Heart left ventricle (tissue), 16 donors: ENCODE data around the gene VSTM2L. TPM values are rescaled to one million over a fixed set of nuclear protein-coding genes. Genes with fewer than 3 reads are reported as not detected.

Experiments
- ATAC-seq, 4 donors: fragments of 200-7000 bp; cut with Tn5 transposase; one replicate each; pipeline ENCODE4 v1.9.1; 2020 to 2022; ENCODE audit warnings: moderate library complexity in 4 of 4, mild to moderate bottlenecking in 3 of 4, moderate number of reproducible peaks in 1 of 4
- DNase-seq, 5 donors: peaks; one replicate each; pipeline ENCODE4 v3.0.0-alpha.2; 2020
- H3K27ac ChIP-seq, 12 donors: fragments of 200-600 bp; sonication (generic) in 4 of 12; one replicate each; pipeline versions ENCODE4 v1.5.0 to v1.8.0; 2016 to 2022; ENCODE audit warnings: mild to moderate bottlenecking in 2 of 12
- H3K27me3 ChIP-seq, 9 donors: fragments of 200-600 bp; sonication (generic) in 2 of 9; one replicate each; pipeline versions ENCODE4 v1.5.1 to v1.8.0; 2016 to 2022; ENCODE audit warnings: mild to moderate bottlenecking in 3 of 9
- H3K36me3 ChIP-seq, 9 donors: fragments of 200-600 bp; sonication (generic) in 2 of 9; one replicate each; pipeline versions ENCODE4 v1.5.0 to v1.8.0; 2018 to 2022; ENCODE audit warnings: mild to moderate bottlenecking in 2 of 9
- H3K4me1 ChIP-seq, 12 donors: fragments of 200-600 bp; sonication (generic) in 4 of 12; one replicate each; pipeline versions ENCODE4 v1.5.0 to v1.8.0; 2016 to 2022; ENCODE audit warnings: mild to moderate bottlenecking in 3 of 12
- H3K4me3 ChIP-seq, 12 donors: fragments of 200-600 bp; sonication (generic) in 4 of 12; one replicate each; pipeline versions ENCODE4 v1.5.0 to v1.8.0; 2017 to 2022; ENCODE audit warnings: mild to moderate bottlenecking in 9 of 12, moderate library complexity in 4 of 12
- H3K9me3 ChIP-seq, 12 donors: fragments of 200-600 bp; sonication (generic) in 4 of 12; one replicate each; pipeline versions ENCODE4 v1.5.0 to v1.8.0; 2016 to 2022; ENCODE audit warnings: mild to moderate bottlenecking in 1 of 12
- CTCF ChIP-seq, 12 donors: fragments of 200-600 bp; sonication (generic) in 4 of 12; IDR thresholded peaks; one replicate each; pipeline versions ENCODE4 v1.5.0 to v1.8.0; 2018 to 2022; ENCODE audit warnings: antibody characterized with exemption in 12 of 12, mild to moderate bottlenecking in 5 of 12
- POLR2A ChIP-seq, 2 donors: fragments of 450-650 bp; IDR thresholded peaks; one replicate each; pipeline ENCODE4 v1.6.1; 2017; ENCODE audit warnings: antibody characterized with exemption in 2 of 2, mild to moderate bottlenecking in 2 of 2, moderate library complexity in 2 of 2
- WGBS, 4 donors: extraction: QIAGEN DNeasy Blood & Tissue Kit in 2 of 4; methylation state at CpG; one replicate each; pipeline versions ENCODE4 v1.1.5 to v1.1.7; 2013 to 2018; 5-methylcytosine and 5-hydroxymethylcytosine counted together
- intact Hi-C, 10 donors: fragments of 100-400 bp; cut with DNase I; formaldehyde crosslinking; loops; one replicate each; pipeline versions ENCODE4 v1.11.1 to v1.14.2; 2022
- polyA plus RNA-seq, 2 donors: library from polyadenylated mRNA; stranded (reverse); fragments of 200-250 nt; gene quantifications; one replicate each; pipeline ENCODE4 v1.2.3, GENCODE V29; 2013
- total RNA-seq, 9 donors: library from RNA; depleted of rRNA in 2 of 9; stranded (reverse); fragments of >200 nt in 2 of 9; fragmentation: NEBNext Ultra II Directional in 3 of 9; extraction: Animal tissue kit (Norgen Biotek cat#: 25700) in 3 of 9; gene quantifications; one replicate each; pipeline versions ENCODE4 v1.1.0 to v1.2.4, GENCODE V29; 2016 to 2023
- donor health status: ischemic (EF 13 %, LVEDD 7.1; RV severe dilation, severe dysfunction).
- donor health status: healthy with polysubstance abuse.
- donor health status: DM: no; HTN: yes; CAD: no.
- donor health status: DM: no; HTN: no; CAD: no.
- donor health status: ischemic (EF 25% LVEDD 6.9; RV normal size, moderate dysfunction).
- donor health status: ischemic (EF 25% LVEDD 5.7; RV mildly dilated, moderate dysfunction).
- donor health status: healthy.
- donor health status: DM: yes; HTN: yes; CAD: no.
- donor health status: ischemic (EF 35%, LVEDD 5.7; RV mildly dilated, moderate dysfunction).
- donor health status: nonischemic (EF 11% LVEDD 7.7; RV severe dilation, severe dysfunction).
- donor health status: DM: yes; HTN: yes; CAD: no.
- donor health status: PGD.
- donor health status: ischemic (EF 29% LVEDD 5.4; RV normal size, mild dysfunction).
- donor health status: nonischemic (EF 23%, LVEDD 6.1; RV moderate dilation, normal function).

The VSTM2L gene
- total and polyA plus RNA-seq, 11 donors: 3.7 to 49.5 (median 17.4) TPM

GRCh38 chr20:37944456-37944981, 41.6 kb downstream of the VSTM2L start:
- no peak overlapping the region for H3K4me3 ChIP-seq
- H3K27ac ChIP-seq: no peak overlapping the region
- intact Hi-C loops: no loop called here
- no peaks in the 10 kb centered on the region for H3K27me3 ChIP-seq
- TF ChIP-seq POLR2A (IDR thresholded peaks at IDR 0.05): no peak
- TF ChIP-seq CTCF (IDR thresholded peaks at IDR 0.05): no peak
- peak in 1 of 4 donors; percentile 7 for ATAC-seq
- WGBS, 4 donors: 76 to 84% (median 81%) methylated on average over 8 to 11 of the region's 11 CpGs
- no peak for DNase-seq
- peaks cover 0 to 12% (median 0%) of the 10 kb centered on the region in 12 donors for H3K9me3 ChIP-seq
- no peaks in the 10 kb centered on the region for H3K36me3 ChIP-seq
- no peaks in the 10 kb centered on the region for H3K4me1 ChIP-seq

- H3K27me3 ChIP-seq: no peaks in the 10 kb centered on the region
- no peaks in the 10 kb centered on the region for H3K36me3 ChIP-seq
- ATAC-seq (no peak), DNase-seq (no peak)
- 68 to 80% (median 77%) methylated on average over 11 of the region's 11 CpGs for WGBS, 4 donors
- H3K4me3 ChIP-seq: no peak overlapping the region
- H3K4me1 ChIP-seq: no peaks in the 10 kb centered on the region
- no peak for TF ChIP-seq POLR2A (IDR thresholded peaks at IDR 0.05)
- TF ChIP-seq CTCF (IDR thresholded peaks at IDR 0.05): no peak
- intact Hi-C loops: no loop called here
- no peak overlapping the region for H3K27ac ChIP-seq
- peaks cover 0 to 12% (median 0%) of the 10 kb centered on the region in 12 donors for H3K9me3 ChIP-seq
Measured at GRCh38 chr20:37945091-37945547, 42.2 kb downstream of the VSTM2L start.

- 85 to 93% (median 89%) methylated on average over 5 of the region's 5 CpGs for WGBS, 4 donors
- Histone ChIP-seq H3K4me3 (no peak overlapping the region), H3K4me1 (no peaks in the 10 kb centered on the region), H3K27ac (no peak overlapping the region), H3K36me3 (no peaks in the 10 kb centered on the region), H3K9me3 (peaks cover 0 to 18% (median 2%) of the 10 kb centered on the region in 12 donors), H3K27me3 (no peaks in the 10 kb centered on the region)
- intact Hi-C loops: no loop called here
- TF ChIP-seq POLR2A (IDR thresholded peaks at IDR 0.05): no peak
- TF ChIP-seq CTCF (IDR thresholded peaks at IDR 0.05): no peak
- DNase-seq (no peak), ATAC-seq (no peak)
Measured at GRCh38 chr20:37946946-37947345, 44.0 kb downstream of the VSTM2L start.

GRCh38 chr20:37947943-37948342, 45.0 kb downstream of the VSTM2L start:
- peaks cover 0 to 16% (median 2%) of the 10 kb centered on the region in 12 donors for H3K9me3 ChIP-seq
- H3K27me3 ChIP-seq: no peaks in the 10 kb centered on the region
- DNase-seq (no peak), ATAC-seq (no peak)
- no peak overlapping the region for H3K27ac ChIP-seq
- no peak overlapping the region for H3K4me3 ChIP-seq
- no peaks in the 10 kb centered on the region for H3K4me1 ChIP-seq
- TF ChIP-seq POLR2A (IDR thresholded peaks at IDR 0.05): no peak
- no peak for TF ChIP-seq CTCF (IDR thresholded peaks at IDR 0.05)
- intact Hi-C loops: no loop called here
- no peaks in the 10 kb centered on the region for H3K36me3 ChIP-seq
- 90 to 92% (median 91%) methylated on average over 6 of the region's 6 CpGs for WGBS, 4 donors
